NCI-H1092 treated with DMSO at 0.1 percent for 48 hours (cell line): ENCODE data around the gene PARP14.

Source experiments
- DNase-seq: peaks from one replicate; lab custom pipeline; 2025; lab: John Stamatoyannopoulos, UW

The PARP14 gene

GRCh38 chr3:122770521-122771202, 90.0 kb downstream of the PARP14 start:
- DNase-seq, result no peak

- no peak for DNase-seq
Observed at GRCh38 chr3:122772827-122773226, 92.2 kb downstream of the PARP14 start.

- DNase-seq, result no peak
Observed at GRCh38 chr3:122773944-122774509, 93.4 kb downstream of the PARP14 start.

DNA sequence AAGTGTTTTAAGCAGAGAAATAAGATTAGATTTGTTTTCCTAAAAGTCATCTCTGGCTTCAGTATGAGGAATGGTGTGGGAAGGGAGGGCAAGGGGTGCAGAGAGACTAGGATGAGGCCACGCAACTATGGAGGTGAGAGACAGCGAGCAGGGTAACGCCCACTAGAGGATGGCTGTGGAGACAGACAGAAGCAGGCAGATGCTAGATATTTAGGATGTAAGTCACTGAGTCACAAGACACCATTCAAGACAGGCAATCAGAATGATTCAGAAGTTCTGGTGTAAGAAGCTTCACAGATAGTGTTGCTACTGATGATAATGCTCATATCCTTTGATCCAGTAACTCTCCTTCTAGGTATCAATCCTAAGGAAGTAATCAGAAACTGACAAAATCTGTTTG, 93.9 kb downstream of the PARP14 start:
- DNase-seq, result no peak

DNA sequence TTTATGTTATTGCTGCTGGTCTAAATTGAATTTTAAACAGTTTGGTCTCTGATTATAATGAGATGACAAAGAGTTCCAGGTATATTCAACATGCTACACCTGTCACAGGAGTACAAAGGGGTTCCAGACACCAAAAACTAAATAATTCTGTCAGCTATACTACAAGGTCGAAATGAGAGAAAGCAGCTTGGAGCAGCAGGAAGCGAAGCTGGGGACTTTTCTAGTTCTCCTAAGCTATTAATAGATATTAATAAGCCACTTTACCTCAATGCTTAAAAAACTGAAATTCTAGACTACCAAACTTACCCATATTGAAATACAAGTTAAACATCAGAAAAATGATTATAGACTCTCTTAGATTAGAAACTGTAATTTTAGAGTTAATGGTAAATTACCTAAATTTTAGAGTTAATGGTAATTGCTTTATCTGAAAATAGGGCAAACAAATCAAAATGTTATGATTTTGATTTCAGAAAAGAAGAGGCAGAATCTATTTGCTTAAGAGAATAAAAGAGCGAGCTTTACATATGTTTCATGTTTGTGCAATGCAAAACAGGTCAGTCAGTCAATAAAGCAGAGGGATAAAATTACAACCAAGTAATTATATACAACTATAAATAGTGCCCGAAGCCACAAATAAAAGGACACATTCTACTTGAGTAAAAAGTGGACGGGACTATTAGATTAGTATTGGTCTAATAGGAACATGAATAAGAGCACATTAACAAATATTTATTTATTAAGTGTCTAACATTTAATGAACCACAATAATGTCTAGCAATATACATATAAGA, 96.2 kb downstream of the PARP14 start:
- DNase-seq, result no peak

DNA sequence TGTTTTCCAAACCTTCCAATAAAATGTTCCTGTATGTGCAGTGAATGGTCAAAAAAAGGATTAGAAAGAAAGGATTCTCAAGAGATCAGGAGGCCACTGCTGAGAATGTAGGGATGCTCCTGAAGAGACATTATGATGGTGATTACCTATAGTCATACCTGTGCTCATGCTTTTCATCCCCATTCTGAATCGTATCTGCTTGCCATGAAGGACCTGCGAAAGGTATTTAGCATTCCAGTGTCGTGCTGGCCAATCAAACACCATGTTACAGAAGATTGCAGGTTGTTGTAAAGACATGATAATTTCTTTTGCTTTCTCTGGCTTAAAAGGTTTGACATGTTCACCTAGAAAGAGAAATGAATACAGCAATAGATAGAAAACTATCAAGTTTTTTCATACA, 96.9 kb downstream of the PARP14 start:
- DNase-seq, result no peak
